Gastrocnemius medialis (tissue), 4 donors: ENCODE results near the gene MICB. TPM values are rescaled to one million over a fixed set of nuclear protein-coding genes. Genes with fewer than 3 reads are reported as not detected.

Experiments used
- ATAC-seq, 2 donors: fragments of 150-250 bp; one replicate each; pipeline ENCODE4 v1.9.1; 2016
- DNase-seq, 2 donors: peaks; one replicate each; pipeline ENCODE4 v3.0.0-alpha.2; 2019
- H3K27ac ChIP-seq, 4 donors: fragments of 200-600 bp; sonication (generic); 1 replicate in 1 of 4; 2 replicates in 3 of 4; pipeline ENCODE4 v1.5.1; 2016 to 2018; ENCODE audit warnings: mild to moderate bottlenecking in 2 of 4, moderate library complexity in 1 of 4
- H3K27me3 ChIP-seq, 3 donors: fragments of 200-600 bp; sonication (generic) in 2 of 3; 1 replicate in 1 of 3; 2 replicates in 2 of 3; pipeline versions ENCODE4 v1.5.1 to v1.6.0; 2016 to 2019; ENCODE audit warnings: mild to moderate bottlenecking in 1 of 3, moderate library complexity in 1 of 3
- H3K36me3 ChIP-seq, 2 donors: fragments of 200-600 bp; sonication (generic) in 1 of 2; one replicate each; pipeline ENCODE4 v1.5.1; 2017 to 2018
- H3K4me1 ChIP-seq, 2 donors: fragments of 200-600 bp; sonication (generic) in 1 of 2; one replicate each; pipeline ENCODE4 v1.5.1; 2016 to 2017; ENCODE audit warnings: mild to moderate bottlenecking in 2 of 2
- H3K4me3 ChIP-seq, 4 donors: fragments of 200-600 bp; sonication (generic) in 3 of 4; 1 replicate in 1 of 4; 2 replicates in 3 of 4; pipeline ENCODE4 v1.5.1; 2016 to 2019; ENCODE audit warnings: mild to moderate bottlenecking in 2 of 4
- H3K9me3 ChIP-seq, 3 donors: fragments of 200-600 bp; sonication (generic) in 2 of 3; 1 replicate in 1 of 3; 2 replicates in 2 of 3; pipeline ENCODE4 v1.5.1; 2016 to 2019
- POLR2A ChIP-seq, 2 donors: fragments of 450-650 bp; IDR thresholded peaks; one replicate each; pipeline ENCODE4 v1.6.1; 2017; ENCODE audit warnings: antibody characterized with exemption in 2 of 2, mild to moderate bottlenecking in 2 of 2, moderate library complexity in 2 of 2
- in situ Hi-C, 4 donors: fragments of 200-750 bp; cut with MboI; loops; one replicate each; pipeline versions ENCODE4 v1.15.0 to v1.8.0; 2017; ENCODE audit warnings: low sequenced_read_pairs in 4 of 4
- intact Hi-C: fragments of 100-400 bp; cut with DNase I; formaldehyde crosslinking; loops from one replicate; pipeline ENCODE4 v1.15.1; 2023; ENCODE audit warnings: low total_unique reads
- total RNA-seq, 4 donors: library from RNA; depleted of rRNA; stranded (reverse); fragments of >200 nt; gene quantifications; one replicate each; pipeline versions ENCODE4 v1.1.0 to v1.2.3, GENCODE V29; 2016
- TF ChIP-seq, protein P1 (sequence below), 5 experiments: fragments of 450-650 bp in 3 of 5; fragments of 200-600 bp in 2 of 5; sonication (generic) in 2 of 5; IDR thresholded peaks in 4 of 5; conservative IDR thresholded peaks in 1 of 5; 1 replicate in 4 of 5; 2 replicates in 1 of 5; pipeline ENCODE4 v1.5.1; 2016 to 2019; ENCODE audit warnings: antibody characterized with exemption in 5 of 5, mild to moderate bottlenecking in 3 of 5, moderate library complexity in 3 of 5

Gene MICB
- total RNA-seq, 4 donors from 2014 or later = 0.20 to 1.2 (median 0.50) TPM

DNA sequence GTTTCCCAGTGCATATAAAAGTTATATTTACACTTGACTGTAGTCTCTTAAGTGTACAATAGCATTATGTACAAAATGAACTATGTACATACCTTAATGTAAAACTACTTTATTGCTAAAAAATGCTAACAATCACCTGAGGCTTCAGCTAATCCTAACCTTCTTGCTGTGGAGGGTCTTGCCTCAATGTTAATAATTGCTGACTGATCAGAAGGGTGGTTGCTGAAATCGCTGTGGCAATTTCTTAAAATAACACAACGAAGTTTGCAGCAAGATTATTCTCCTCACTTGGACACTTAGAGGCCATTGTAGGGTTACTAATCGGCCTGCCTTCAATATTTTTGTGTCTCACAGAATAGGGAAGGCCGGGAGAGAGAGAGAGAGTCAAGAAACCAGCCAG lies 24.7 kb upstream of the MICB start:
- no peak overlapping the region for H3K27ac ChIP-seq
- H3K27me3 ChIP-seq = peaks cover 0 to 3% (median 0%) of the 10 kb centered on the region in 3 donors
- H3K4me1 ChIP-seq = no peaks in the 10 kb centered on the region
- in situ Hi-C loops = no loop called here
- TF ChIP-seq, protein P1, sequence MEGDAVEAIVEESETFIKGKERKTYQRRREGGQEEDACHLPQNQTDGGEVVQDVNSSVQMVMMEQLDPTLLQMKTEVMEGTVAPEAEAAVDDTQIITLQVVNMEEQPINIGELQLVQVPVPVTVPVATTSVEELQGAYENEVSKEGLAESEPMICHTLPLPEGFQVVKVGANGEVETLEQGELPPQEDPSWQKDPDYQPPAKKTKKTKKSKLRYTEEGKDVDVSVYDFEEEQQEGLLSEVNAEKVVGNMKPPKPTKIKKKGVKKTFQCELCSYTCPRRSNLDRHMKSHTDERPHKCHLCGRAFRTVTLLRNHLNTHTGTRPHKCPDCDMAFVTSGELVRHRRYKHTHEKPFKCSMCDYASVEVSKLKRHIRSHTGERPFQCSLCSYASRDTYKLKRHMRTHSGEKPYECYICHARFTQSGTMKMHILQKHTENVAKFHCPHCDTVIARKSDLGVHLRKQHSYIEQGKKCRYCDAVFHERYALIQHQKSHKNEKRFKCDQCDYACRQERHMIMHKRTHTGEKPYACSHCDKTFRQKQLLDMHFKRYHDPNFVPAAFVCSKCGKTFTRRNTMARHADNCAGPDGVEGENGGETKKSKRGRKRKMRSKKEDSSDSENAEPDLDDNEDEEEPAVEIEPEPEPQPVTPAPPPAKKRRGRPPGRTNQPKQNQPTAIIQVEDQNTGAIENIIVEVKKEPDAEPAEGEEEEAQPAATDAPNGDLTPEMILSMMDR (IDR thresholded peaks at IDR 0.05 in 4 of 5, conservative IDR thresholded peaks at IDR 0.05 in 1 of 5) = no peak
- TF ChIP-seq POLR2A (IDR thresholded peaks at IDR 0.05) = no peak
- no peak for ATAC-seq
- H3K4me3 ChIP-seq = no peak overlapping the region
- no peaks in the 10 kb centered on the region for H3K9me3 ChIP-seq
- no peak for DNase-seq
- intact Hi-C loops = no loop called here
- no peaks in the 10 kb centered on the region for H3K36me3 ChIP-seq

DNA sequence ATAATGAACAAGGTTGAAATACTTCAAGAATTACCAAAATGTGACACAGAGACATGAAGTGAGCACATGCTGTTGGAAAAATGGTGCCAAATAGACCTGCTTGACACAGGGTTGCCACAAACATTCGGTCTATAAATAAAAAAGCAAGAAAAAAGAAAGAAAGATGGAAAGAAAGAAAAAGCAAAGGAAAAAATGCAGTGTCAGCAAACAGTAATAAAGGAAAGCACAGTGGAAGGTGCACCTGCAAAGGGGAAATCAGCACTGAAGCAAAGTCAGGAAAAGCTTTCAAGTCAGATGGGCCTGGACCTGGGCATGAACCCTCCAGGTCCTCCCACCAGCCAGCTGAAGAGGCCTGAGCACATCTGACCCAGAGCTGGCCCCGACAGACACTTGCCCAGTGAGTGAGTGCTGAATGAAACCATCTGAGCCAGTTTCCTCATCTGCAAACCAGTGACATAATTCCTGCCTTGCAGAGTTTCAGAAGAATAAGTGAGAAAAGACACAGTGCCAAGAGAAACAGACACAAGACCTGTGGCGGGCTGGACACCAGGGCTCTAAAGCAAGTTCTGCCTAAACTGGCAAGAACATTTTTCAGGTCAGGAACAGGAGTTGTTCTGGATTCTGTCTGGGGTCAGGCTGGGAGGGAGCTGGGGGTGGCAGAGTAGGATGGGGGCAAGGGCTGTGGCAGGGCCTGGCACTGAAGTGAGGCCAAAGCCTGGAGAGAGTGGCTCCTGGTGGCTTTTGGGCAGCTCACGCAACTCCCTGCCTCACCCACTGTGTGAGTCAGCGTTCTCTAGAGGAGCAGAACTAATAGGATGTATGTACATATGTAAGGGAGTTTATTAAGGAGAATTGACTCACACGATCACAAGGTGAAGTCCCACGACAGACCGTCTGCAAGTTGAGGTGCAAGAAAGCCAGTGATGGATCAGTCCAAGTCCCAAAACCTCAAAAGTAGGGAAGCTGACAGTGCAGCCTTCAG lies 23.9 kb upstream of the MICB start:
- no peak for DNase-seq
- Histone ChIP-seq H3K9me3 (no peaks in the 10 kb centered on the region), H3K36me3 (no peaks in the 10 kb centered on the region), H3K27me3 (peaks cover 0 to 3% (median 0%) of the 10 kb centered on the region in 3 donors), H3K27ac (no peak overlapping the region), H3K4me3 (no peak overlapping the region), H3K4me1 (no peaks in the 10 kb centered on the region)
- intact Hi-C loops = no loop called here
- TF ChIP-seq, protein P1 (IDR thresholded peaks at IDR 0.05 in 4 of 5, conservative IDR thresholded peaks at IDR 0.05 in 1 of 5) = no peak
- TF ChIP-seq POLR2A (IDR thresholded peaks at IDR 0.05) = no peak
- in situ Hi-C loops = no loop called here
- ATAC-seq = no peak

DNA sequence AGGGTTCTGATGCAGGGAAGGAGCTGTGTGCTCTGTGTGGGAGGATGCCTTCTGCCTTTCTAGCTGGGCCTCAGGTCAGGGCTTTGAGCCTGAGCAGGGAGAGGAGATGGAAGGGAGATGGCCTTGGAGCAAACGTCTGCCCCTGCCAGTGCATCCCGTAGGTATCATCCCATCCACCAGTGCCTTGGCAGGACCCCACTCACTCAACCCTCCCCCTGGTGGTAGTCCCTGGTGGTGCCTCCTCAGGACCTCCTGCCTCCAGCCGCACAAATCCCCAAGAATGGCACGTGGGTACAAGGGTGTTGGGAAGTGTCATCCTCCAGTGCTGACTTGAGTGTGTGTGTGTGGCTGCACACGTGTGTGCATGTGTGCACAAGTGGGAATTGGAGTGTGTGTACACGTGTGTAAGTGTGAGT lies 23.1 kb upstream of the MICB start:
- TF ChIP-seq POLR2A (IDR thresholded peaks at IDR 0.05) = no peak
- TF ChIP-seq, protein P1 (IDR thresholded peaks at IDR 0.05 in 4 of 5, conservative IDR thresholded peaks at IDR 0.05 in 1 of 5) = no peak
- Histone ChIP-seq H3K36me3 (no peaks in the 10 kb centered on the region), H3K27ac (no peak overlapping the region), H3K27me3 (peaks cover 0 to 3% (median 0%) of the 10 kb centered on the region in 3 donors), H3K4me1 (no peaks in the 10 kb centered on the region), H3K9me3 (no peaks in the 10 kb centered on the region), H3K4me3 (no peak overlapping the region)
- ATAC-seq (no peak), DNase-seq (no peak)
- in situ Hi-C loops (no loop called here), intact Hi-C loops (no loop called here)

DNA sequence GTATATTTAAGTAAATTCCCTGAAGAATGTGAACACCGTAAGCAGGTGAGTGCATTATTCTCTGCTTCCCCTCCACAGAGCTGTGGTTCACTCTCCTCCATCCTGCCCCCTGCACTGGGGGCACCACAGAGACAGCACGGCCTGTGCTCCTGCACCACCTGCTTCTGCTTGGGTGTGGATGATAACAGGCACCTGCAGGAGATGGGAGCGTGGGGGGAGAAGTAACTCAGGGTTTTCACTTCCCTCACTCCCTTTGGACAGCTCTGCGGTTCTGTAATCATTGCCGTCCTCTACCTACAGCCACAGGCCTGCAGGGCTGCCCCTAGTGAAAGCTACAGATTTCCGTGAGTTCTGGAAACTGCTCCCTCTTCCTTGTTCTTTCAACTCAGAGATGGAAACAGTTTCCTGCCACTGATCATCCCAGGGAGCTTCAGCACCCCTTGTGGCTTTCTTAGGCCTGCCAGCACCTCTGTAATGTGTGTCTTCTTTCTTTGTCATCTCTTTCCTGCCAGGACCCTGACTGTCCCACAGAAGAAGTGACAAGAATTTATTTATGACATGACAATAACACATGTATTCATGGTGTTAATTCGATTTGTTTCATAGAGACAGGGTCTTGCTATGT lies 21.3 kb upstream of the MICB start:
- Histone ChIP-seq H3K4me1 (no peaks in the 10 kb centered on the region), H3K27ac (no peak overlapping the region), H3K36me3 (no peaks in the 10 kb centered on the region), H3K4me3 (no peak overlapping the region), H3K27me3 (peaks cover 0 to 3% (median 0%) of the 10 kb centered on the region in 3 donors), H3K9me3 (no peaks in the 10 kb centered on the region)
- DNase-seq = no peak
- no peak for ATAC-seq
- TF ChIP-seq, protein P1 (IDR thresholded peaks at IDR 0.05 in 4 of 5, conservative IDR thresholded peaks at IDR 0.05 in 1 of 5) = no peak
- TF ChIP-seq POLR2A (IDR thresholded peaks at IDR 0.05) = no peak
- intact Hi-C loops (no loop called here), in situ Hi-C loops (no loop called here)
